GM20431 (cell line): ENCODE data around the gene CHST12.

Experiments used
- in situ Hi-C: fragments of 300-500 bp; cut with MseI, MboI; formaldehyde crosslinking; loops from one replicate; pipeline ENCODE4 v1.15.0; 2020; ENCODE audit warnings: low sequenced_read_pairs; ENCODE audit not compliant: unreplicated experiment

The CHST12 gene

DNA sequence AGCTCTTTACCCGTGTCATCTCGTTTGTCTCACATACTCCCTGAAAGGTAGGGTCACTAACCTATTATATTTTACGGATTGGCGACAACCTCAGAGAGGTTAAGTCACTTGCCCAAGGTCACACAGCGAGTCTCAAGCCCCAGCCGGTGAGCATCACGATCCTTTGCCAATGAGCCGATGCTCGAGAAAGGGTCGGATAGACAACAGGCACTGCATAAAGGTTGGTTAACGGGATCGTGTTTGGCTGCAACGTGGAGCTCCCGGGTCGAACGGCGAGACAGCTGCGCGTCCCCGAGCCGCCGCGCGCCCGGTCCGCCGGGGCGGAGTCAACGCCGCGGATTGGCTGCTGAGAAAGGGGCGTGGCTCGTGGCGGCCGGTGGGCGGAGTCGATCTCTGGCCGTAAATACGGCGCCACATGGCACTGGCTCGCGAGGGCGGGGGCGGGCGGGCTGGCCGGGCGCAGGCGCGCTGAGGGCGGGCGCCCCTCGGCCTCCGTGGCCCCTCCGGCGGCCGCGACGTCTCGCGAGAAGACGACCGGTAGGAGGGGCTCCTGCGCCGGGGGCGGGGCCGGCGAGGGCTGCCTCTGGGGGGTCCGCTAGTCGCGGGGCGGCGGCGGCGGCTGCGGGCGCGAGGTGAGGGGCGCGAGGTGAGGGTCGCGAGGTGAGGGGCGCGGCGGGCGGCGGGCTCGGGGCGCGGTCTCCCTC, at the start of gene CHST12:
TSS of gene CHST12 (plus strand) at position 598 of the 704 bp plus-strand sequence. CDS start 29,029 bp downstream, outside the sequence.
- in situ Hi-C loops = no loop called here

DNA sequence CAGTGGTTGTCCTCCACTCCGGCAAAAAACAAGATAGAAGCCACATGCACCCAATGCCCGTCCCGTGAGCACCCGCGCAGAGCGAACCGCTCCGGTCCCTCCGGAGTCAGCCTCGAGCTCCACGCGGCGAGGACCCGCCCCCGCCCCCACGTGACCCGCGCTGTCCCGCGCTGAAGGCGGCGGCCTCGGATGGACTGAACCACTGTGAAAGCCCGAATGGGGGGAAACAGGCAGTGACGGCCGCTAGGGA, 49.5 kb upstream of the CHST12 start:
- in situ Hi-C loops = loop anchor here (25.0 kb wide), 1 partner anchor 792 kb away; the partner anchor contains the start of genes PSMG3 and TMEM184A

DNA sequence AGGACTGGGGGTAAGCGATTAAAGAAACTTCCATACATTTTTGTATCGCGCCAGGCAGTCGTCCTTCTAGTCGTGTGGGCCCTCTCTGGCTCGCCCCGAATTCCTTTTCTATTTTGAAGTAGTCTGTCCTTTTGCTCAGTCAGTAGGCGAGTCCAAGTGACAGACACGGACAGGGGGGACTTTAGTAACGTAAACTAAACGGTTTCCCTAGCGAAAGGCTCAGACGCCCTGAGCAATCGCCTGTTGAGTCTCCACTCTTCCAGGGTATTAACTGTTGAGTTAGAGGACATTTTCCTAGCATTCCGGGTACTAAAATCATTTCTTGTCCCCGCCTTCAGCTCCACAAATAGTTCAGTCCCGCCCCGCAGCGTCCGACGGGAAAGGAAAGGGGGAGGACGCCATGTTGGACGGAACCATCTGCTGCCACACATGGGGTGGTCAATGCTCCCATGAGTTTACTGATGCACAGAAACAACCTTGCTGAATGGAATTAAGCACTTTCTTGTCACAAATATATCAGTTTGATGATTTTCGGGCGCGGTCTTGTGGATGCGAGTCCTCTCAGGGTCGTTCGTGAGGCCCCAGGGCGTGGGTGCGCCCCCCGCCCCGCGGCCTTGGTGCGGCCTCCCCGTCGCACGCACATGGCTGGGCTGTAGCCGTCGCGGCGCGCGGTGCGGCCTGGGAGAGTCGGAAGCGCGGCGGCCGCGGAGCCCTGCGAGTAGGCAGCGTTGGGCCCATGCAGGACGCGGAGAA, 49.0 kb upstream of the CHST12 start, which contains the start of gene EIF3B:
TSS of gene EIF3B (plus strand) at position 642 of the 753 bp plus-strand sequence. CDS start at position 737, 95 bp downstream.
- in situ Hi-C loops = loop anchor here (25.0 kb wide), 1 partner anchor 792 kb away; the partner anchor contains the start of genes PSMG3 and TMEM184A

DNA sequence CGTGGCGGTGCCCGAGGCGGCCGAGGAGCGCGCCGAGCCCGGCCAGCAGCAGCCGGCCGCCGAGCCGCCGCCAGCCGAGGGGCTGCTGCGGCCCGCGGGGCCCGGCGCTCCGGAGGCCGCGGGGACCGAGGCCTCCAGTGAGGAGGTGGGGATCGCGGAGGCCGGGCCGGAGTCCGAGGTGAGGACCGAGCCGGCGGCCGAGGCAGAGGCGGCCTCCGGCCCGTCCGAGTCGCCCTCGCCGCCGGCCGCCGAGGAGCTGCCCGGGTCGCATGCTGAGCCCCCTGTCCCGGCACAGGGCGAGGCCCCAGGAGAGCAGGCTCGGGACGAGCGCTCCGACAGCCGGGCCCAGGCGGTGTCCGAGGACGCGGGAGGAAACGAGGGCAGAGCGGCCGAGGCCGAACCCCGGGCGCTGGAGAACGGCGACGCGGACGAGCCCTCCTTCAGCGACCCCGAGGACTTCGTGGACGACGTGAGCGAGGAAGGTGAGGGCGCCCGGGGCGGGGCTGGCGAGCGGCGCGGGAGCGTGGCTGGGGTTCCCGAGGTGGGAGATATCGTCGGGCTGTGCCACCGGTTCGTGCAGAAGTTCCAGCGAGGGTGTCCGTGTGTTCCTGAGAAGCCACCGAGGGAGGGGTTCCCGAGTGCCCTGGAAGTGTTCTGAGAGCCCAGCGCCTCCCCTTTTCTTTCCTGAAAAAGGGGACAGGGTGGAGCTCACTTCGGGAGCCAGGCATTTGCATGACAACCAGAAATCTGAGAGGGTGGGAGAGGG, 48.3 kb upstream of the CHST12 start:
- in situ Hi-C loops = loop anchor here (25.0 kb wide), 1 partner anchor 793 kb away; the partner anchor contains the start of genes PSMG3 and TMEM184A

DNA sequence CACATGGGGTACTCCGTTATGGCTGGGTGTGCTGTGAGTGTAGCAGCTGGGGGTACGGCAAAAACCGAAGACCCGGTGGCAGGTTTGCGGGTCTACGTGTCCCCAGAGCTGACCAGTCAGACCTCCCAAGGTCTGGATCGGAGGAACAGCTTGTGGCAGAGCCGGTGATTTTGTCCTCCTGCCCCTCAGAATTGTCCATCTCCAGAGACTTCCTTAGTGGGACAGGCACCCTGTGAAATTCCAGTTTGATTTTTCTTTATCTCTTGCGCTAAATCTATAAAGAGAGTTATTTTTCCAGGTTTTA, 47.8 kb upstream of the CHST12 start:
- in situ Hi-C loops = loop anchor here (25.0 kb wide), 1 partner anchor 793 kb away; the partner anchor contains the start of genes PSMG3 and TMEM184A

DNA sequence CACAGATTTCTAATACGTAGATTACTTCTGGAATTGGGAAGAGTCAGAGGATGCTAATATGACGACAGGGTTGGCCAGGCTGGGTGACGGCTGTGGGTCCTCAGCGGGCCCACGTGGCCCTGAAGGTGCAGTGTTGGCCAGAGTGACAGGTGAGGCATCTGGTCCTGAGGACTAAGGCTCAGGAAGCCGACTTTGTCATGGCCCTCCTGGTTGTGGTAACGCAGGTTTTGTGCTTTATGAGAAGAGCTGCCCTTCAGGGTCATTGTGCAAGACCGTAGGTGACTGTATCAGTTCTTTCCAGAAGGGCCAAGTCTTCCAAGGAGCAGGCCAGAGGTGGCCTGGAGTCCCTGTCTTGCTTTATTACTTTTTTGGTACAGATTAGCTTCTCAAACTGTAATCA, 46.2 kb upstream of the CHST12 start:
- in situ Hi-C loops = loop anchor here (25.0 kb wide), 1 partner anchor 795 kb away; the partner anchor contains the start of genes PSMG3 and TMEM184A

DNA sequence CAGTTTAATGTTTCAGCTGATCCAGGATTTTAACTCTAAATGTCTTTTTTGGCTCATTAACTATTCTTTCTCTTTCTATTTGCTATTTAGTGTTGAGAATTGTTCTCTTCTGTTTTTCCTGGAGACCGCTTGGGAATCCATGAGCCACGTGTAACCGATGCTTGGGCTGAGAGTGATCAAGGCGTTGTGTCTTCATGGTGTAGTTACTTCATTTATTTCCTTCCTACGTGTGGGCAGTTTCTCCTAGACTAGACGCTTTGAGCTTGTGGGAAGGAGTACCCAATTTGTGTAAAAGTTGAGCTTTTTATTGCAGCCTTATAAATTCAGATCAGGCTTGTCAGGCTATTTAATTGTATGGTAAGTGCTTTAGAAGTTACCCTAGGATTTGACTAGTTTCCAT, 45.8 kb upstream of the CHST12 start:
- in situ Hi-C loops = loop anchor here (25.0 kb wide), 1 partner anchor 795 kb away; the partner anchor contains the start of genes PSMG3 and TMEM184A

DNA sequence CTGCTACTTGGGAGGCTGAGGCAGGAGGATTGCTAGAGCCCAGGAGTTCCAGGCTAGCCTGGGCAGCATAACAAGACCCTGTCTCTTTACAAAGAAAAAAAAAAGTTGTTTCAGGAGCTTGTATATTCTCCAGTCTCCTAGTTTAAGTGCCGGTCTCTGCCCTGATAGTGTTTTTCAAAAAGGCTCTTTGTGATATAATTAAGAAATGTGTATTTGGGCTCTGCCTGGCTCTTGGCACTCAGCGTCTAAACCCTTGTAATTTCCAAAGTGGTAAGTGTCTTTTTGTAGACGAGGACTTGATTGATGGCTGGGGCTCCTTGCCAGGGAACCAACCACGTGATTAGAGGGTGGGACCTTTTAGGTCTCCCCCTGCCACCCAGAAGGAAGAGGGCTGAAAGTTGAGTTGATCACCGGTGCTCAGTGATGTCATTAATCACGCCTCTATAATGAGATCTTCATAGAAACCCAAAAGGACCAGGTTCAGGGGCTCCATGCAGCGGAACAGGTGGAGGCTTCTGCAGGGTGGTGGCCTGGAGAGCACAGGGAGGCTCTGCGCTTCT, 44.4 kb upstream of the CHST12 start:
- in situ Hi-C loops = loop anchor here (25.0 kb wide), 1 partner anchor 797 kb away; the partner anchor contains the start of genes PSMG3 and TMEM184A

DNA sequence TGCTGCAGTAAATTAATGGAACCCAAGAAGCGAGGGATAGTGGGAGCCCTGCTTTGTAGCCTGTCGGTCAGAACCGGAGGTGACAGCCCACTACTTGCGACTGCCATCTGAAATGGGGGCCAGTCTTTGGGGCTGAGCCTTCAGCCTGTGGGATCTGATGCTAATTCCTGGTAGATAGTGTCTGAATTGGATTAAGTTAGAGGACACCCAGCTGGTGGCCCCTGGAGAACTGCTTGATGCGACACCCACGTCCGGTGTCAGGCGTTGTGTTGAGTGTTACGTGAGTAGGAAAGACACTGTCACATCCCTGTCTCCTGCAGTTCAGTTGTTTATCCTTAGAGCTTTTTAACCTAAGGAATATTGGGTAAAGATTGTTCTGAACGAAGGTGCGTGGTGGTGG, 43.8 kb upstream of the CHST12 start:
- in situ Hi-C loops = loop anchor here (25.0 kb wide), 1 partner anchor 797 kb away; the partner anchor contains the start of genes PSMG3 and TMEM184A

DNA sequence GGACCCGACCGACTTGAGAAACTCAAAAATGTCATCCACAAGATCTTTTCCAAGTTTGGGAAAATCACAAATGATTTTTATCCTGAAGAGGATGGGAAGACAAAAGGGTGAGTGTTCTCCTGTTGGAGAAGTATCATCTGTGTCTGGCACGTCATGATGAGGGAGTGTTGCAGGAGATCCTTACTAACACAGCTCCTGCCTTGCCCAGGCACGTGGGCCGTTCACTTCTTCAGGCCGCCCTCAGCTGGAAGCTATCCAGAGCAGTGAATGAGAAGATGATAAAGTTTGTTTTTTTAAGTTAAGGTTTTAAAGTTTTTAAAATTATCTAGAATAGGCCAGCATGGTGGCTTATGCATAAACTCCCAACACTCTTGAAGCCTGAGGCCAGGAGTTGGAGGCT, 42.6 kb upstream of the CHST12 start:
- in situ Hi-C loops = loop anchor here (25.0 kb wide), 1 partner anchor 798 kb away; the partner anchor contains the start of genes PSMG3 and TMEM184A

DNA sequence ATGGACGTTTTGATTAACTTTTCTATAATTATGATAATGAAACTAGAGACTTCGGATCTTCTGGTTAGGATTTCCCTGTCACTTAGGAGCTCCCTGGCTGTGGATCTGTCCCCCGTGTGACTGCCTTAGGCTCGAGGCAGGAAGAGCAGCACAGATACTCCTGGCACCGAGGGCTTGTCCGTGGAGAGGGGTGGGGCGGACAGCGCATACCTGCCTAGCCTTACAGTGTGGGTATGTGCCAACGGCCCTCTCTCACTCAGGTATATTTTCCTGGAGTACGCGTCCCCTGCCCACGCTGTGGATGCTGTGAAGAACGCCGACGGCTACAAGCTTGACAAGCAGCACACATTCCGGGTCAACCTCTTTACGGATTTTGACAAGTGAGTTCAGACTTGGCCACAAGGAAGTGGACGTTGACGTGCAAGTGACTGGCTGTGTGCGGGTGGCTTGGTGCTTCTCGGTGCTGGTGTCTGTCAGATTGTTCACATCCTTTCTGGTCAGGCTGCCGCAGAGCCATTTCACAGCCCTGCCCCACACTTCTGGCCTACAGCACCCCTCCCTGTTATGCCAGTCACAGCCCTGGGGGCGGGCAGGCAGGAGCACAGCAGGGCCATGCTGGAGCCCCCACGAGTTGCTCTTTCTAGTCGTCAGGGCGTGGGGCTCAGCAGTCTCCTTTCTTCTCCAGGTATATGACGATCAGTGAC, 40.9 kb upstream of the CHST12 start:
- in situ Hi-C loops = loop anchor here (25.0 kb wide), 1 partner anchor 800 kb away; the partner anchor contains the start of genes PSMG3 and TMEM184A

DNA sequence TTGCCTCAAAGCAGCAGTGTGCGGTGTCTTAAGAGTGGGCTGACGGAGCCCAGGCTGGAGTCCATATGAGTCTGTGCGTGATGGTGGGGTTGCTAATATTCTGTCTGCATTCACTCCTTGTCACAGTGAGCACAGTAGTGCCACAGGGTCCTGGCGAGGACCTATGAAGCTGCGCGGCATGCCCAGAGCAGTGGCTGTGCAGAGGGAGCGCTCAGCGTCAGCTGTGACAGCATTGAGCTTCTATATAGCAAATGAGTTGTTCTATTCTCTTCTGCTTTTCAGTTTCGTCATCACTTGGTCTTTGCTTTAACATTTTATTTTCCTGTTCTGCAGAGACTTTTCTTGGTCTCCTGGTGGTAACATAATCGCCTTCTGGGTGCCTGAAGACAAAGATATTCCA, 34.3 kb upstream of the CHST12 start:
- in situ Hi-C loops = loop anchor here (25.0 kb wide), 1 partner anchor 807 kb away; the partner anchor contains the start of genes PSMG3 and TMEM184A

DNA sequence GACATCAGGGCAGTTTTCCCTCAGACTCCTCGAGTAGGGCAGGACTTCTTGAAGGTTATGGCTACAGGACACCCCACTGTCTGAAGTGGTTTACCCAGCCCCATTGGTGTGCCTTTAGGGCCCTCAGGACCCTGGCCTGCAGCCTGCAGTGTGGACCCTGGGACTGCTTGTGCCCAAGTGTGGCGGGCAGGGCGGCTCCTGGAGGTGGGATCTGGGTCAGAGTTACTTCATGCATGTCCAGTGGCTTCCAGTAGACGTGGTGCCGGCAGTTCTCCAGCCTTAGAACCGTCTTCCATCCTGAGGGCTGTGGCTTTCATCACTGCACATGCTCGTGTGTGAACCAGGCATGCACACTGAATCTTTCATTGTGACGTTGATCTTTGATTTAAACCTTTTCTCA, 32.1 kb upstream of the CHST12 start:
- in situ Hi-C loops = loop anchor here (25.0 kb wide), 1 partner anchor 809 kb away; the partner anchor contains the start of genes PSMG3 and TMEM184A

DNA sequence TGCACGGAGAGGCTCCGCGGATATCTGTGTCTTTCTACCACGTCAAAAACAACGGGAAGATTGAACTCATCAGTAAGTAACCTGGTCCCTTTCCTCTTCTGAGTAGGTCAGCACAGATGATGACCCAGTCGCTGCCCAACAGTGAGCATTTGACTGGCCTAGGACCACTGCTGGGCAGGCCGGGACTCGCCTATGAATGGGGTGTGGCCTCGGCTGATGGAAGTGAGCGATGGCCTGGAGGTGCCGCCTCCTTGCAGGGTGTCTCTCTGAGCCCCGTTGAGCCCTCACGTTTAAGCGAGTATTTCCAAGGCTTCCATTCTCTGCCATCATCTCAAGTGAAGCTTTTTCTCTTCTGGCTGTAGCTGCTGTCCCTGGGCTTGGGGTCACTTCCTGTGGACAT, 30.7 kb upstream of the CHST12 start:
- in situ Hi-C loops = loop anchor here (25.0 kb wide), 1 partner anchor 810 kb away; the partner anchor contains the start of genes PSMG3 and TMEM184A

DNA sequence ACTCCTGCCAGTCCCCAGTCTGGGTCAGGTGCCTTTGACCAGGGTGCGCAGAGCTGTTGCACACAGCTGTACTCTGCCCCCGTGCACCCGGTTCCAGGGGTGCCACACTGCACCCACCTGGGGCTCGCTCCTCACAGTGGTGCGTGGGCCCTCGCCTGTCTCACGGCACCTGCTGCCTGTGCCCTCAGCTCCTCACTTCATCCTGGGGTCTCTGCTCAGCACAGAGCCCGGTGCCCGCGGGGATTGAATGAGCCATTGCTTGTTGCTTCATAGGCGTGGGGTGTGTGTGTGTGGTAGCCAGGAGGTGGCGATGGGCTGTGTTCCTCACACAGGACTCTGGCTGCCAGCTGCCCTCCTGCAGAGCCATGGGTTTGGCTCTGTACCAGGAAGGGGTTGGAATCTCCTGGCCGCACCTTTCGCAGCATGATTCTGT, 30.3 kb upstream of the CHST12 start:
- in situ Hi-C loops = loop anchor here (25.0 kb wide), 1 partner anchor 811 kb away; the partner anchor contains the start of genes PSMG3 and TMEM184A

DNA sequence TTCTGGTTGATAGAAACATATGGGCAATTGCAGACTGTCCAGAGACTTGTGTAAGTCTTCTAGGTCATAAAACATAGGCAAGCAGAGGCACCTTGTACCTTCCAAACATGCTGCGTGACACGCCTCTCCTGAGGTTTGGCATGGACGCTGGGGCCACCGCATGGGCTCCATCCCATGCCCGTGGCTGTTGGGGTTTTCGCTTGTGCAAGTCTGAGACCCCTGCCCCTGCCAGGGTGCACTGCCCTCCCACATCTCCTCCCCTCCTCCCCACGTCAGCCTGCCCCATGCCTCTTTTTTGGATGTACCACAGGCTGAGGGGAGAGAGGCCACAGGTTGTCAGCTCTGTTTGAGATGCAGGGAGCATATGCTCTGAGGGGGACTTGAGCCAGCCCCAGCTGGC, 29.8 kb upstream of the CHST12 start:
- in situ Hi-C loops = loop anchor here (25.0 kb wide), 1 partner anchor 811 kb away; the partner anchor contains the start of genes PSMG3 and TMEM184A

DNA sequence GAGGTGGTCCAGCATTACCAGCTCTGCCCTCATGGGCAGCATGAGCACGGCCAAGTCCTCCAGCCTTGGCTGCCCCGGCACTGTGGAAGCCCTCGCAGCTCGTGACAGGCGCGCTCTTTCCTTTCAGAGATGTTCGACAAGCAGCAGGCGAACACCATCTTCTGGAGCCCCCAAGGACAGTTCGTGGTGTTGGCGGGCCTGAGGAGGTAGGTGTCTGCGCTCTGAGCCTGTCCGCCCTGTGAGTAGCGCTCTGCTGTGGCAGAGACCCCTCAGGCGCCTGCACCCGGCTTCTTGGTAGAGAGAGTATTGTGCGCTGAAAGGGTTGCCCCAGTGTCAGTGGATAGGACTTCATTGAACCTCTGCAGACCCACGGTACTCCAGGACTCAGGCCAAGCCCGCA, 29.0 kb upstream of the CHST12 start:
- in situ Hi-C loops = loop anchor here (25.0 kb wide), 1 partner anchor 812 kb away; the partner anchor contains the start of genes PSMG3 and TMEM184A
